Epithelial cell of prostate (primary cell): ENCODE results near the gene NACA2.
"Not testable (repeated sequence)": the region's sequence is repeated elsewhere in the genome, so short reads cannot be mapped to it uniquely, and the experiment has no call there.

Experiments
- DNase-seq: peaks from one replicate; pipeline ENCODE4 v3.0.0-alpha.2; 2011; ENCODE audit warnings: low read depth, low spot score
- H3K27ac ChIP-seq: fragments of 450-650 bp; 2 replicates; pipeline ENCODE4 v1.5.1; 2017; ENCODE audit warnings: mild to moderate bottlenecking

The NACA2 gene

GRCh38 chr17:61601297-61601696, 10.3 kb upstream of the NACA2 start:
- H3K27ac ChIP-seq: no peak overlapping the region
- DNase-seq: no peak

- no peak overlapping the region for H3K27ac ChIP-seq
- no peak for DNase-seq
Observed at GRCh38 chr17:61600621-61601020, 9.6 kb upstream of the NACA2 start.

- DNase-seq: no peak
- H3K27ac ChIP-seq: no peak overlapping the region
Observed at GRCh38 chr17:61599608-61600007, 8.6 kb upstream of the NACA2 start.

GRCh38 chr17:61598014-61598413, 7.0 kb upstream of the NACA2 start:
- DNase-seq: no peak
- no peak overlapping the region for H3K27ac ChIP-seq

- H3K27ac ChIP-seq: no peak overlapping the region
- DNase-seq: no peak
Observed at GRCh38 chr17:61597607-61598006, 6.6 kb upstream of the NACA2 start.

- no peak for DNase-seq
- no peak overlapping the region for H3K27ac ChIP-seq
Observed at GRCh38 chr17:61595418-61596186, 4.6 kb upstream of the NACA2 start.

- H3K27ac ChIP-seq: no peak overlapping the region
- DNase-seq: no peak
Observed at GRCh38 chr17:61594294-61594825, 3.3 kb upstream of the NACA2 start.

GRCh38 chr17:61593426-61593825, 2.4 kb upstream of the NACA2 start:
- DNase-seq: no peak
- H3K27ac ChIP-seq: no peak overlapping the region

GRCh38 chr17:61591930-61592329, 911 bp upstream of the NACA2 start:
- DNase-seq: no peak

GRCh38 chr17:61589990-61590389, 1.0 kb downstream of the NACA2 start:
- no peak overlapping the region for H3K27ac ChIP-seq

More at GRCh38 chr17:61591930-61592329, 911 bp upstream of the NACA2 start:
- H3K27ac ChIP-seq: no peak overlapping the region

GRCh38 chr17:61587807-61588660, 3.0 kb downstream of the NACA2 start:
- H3K27ac ChIP-seq: no peak overlapping the region
- no peak for DNase-seq

More at GRCh38 chr17:61589990-61590389, 1.0 kb downstream of the NACA2 start:
- no peak for DNase-seq

- no peak overlapping the region for H3K27ac ChIP-seq
- DNase-seq: no peak
Observed at GRCh38 chr17:61587242-61587641, 3.8 kb downstream of the NACA2 start.

GRCh38 chr17:61586622-61587021, 4.4 kb downstream of the NACA2 start:
- not testable (repeated sequence) for H3K27ac ChIP-seq, DNase-seq

- DNase-seq: no peak
- no peak overlapping the region for H3K27ac ChIP-seq
Observed at GRCh38 chr17:61586031-61586566, 4.9 kb downstream of the NACA2 start.

GRCh38 chr17:61584866-61585265, 6.2 kb downstream of the NACA2 start:
- no peak overlapping the region for H3K27ac ChIP-seq
- DNase-seq: no peak

- no peak overlapping the region for H3K27ac ChIP-seq
- no peak for DNase-seq
Observed at GRCh38 chr17:61584266-61584665, 6.8 kb downstream of the NACA2 start.

GRCh38 chr17:61583660-61584264, 7.3 kb downstream of the NACA2 start:
- no peak overlapping the region for H3K27ac ChIP-seq
- DNase-seq: no peak

- no peak for DNase-seq
- H3K27ac ChIP-seq: no peak overlapping the region
Observed at GRCh38 chr17:61583242-61583641, 7.8 kb downstream of the NACA2 start.

GRCh38 chr17:61582593-61582992, 8.4 kb downstream of the NACA2 start:
- no peak for DNase-seq
- no peak overlapping the region for H3K27ac ChIP-seq

GRCh38 chr17:61581611-61582349, 9.2 kb downstream of the NACA2 start:
- DNase-seq: no peak
- H3K27ac ChIP-seq: no peak overlapping the region
